IMR-90 (cell line): ENCODE data around the gene NCKAP5. TPM values are rescaled to one million over a fixed set of nuclear protein-coding genes. Genes with fewer than 3 reads are reported as not detected.

Experiments used
- ATAC-seq: fragments of 200-7000 bp; cut with Tn5 transposase; 2 replicates; pipeline ENCODE4 v1.9.1; 2020; ENCODE audit warnings: low read depth, mild to moderate bottlenecking, moderate library complexity
- BruUV-seq: library from RNA; stranded (reverse); fragments of 400-500 nt; replicated peaks from 2 replicates; lab custom pipeline; 2021; lab: Mats Ljungman, UMichigan
- CTCF ChIA-PET: fragments of 300-600 bp; formaldehyde crosslinking; extraction: SDS; loops from one replicate; lab custom pipeline; 2021; ENCODE audit warnings: antibody characterized with exemption; lab: Yijun Ruan, JAX
- POLR2A ChIA-PET: fragments of 300-600 bp; sonication (Branson Sonifier 250); formaldehyde crosslinking; loops from one replicate; lab custom pipeline; 2022; ENCODE audit warnings: antibody characterized with exemption; ENCODE audit not compliant: unreplicated experiment; lab: Charles Lee
- DNase-seq: peaks from one replicate; pipeline ENCODE4 v3.0.0; 2013
- H2AFZ ChIP-seq: replicated peaks from 2 replicates; pipeline ENCODE3; 2013; ENCODE audit warnings: low read length, mild to moderate bottlenecking; ENCODE audit not compliant: poor library complexity
- H2AK5ac ChIP-seq: 2 replicates; pipeline ENCODE4 v1.6.1; 2013; ENCODE audit warnings: low read depth, low read length, inconsistent platforms
- H2AK9ac ChIP-seq: replicated peaks from 2 replicates; pipeline ENCODE3; 2013; ENCODE audit warnings: mild to moderate bottlenecking, low read depth, low read length, moderate library complexity; ENCODE audit not compliant: poor library complexity
- H2BK120ac ChIP-seq: 2 replicates; pipeline ENCODE4 v1.6.1; 2013; ENCODE audit warnings: low read depth, low read length, inconsistent platforms
- H2BK15ac ChIP-seq: 3 replicates; pipeline ENCODE4 v1.6.1; 2013; ENCODE audit warnings: low read depth, low read length, inconsistent platforms
- H2BK20ac ChIP-seq: 2 replicates; pipeline ENCODE4 v1.6.1; 2013; ENCODE audit warnings: low read depth, mild to moderate bottlenecking, inconsistent platforms, low read length, moderate library complexity
- H2BK5ac ChIP-seq: 2 replicates; pipeline ENCODE4 v1.6.1; 2013; ENCODE audit warnings: mild to moderate bottlenecking, low read depth, low read length, inconsistent platforms; ENCODE audit not compliant: poor library complexity, severe bottlenecking
- H3K14ac ChIP-seq: replicated peaks from 2 replicates; pipeline ENCODE4 v1.6.1; 2013; ENCODE audit warnings: low read depth, low read length, inconsistent platforms
- H3K18ac ChIP-seq: 2 replicates; pipeline ENCODE4 v1.6.1; 2013; ENCODE audit warnings: low read depth, low read length, control low read depth
- H3K23ac ChIP-seq: 2 replicates; pipeline ENCODE4 v1.6.1; 2013; ENCODE audit warnings: low read depth, low read length, inconsistent platforms
- H3K27ac ChIP-seq: 2 replicates; pipeline ENCODE4 v1.5.1; 2013; ENCODE audit warnings: mild to moderate bottlenecking, control low read depth, low read length; ENCODE audit not compliant: insufficient read depth
- H3K27me3 ChIP-seq: 2 replicates; pipeline ENCODE4 v1.6.1; 2013; ENCODE audit warnings: low read length; ENCODE audit not compliant: control insufficient read depth, insufficient read depth
- H3K36me3 ChIP-seq: 2 replicates; pipeline ENCODE4 v1.6.1; 2013; ENCODE audit warnings: low read length, mixed read lengths; ENCODE audit not compliant: control insufficient read depth, insufficient read depth
- H3K4ac ChIP-seq: 2 replicates; pipeline ENCODE4 v1.6.1; 2013; ENCODE audit warnings: low read depth, low read length, inconsistent platforms
- H3K4me1 ChIP-seq: 2 replicates; pipeline ENCODE4 v1.6.1; 2013; ENCODE audit warnings: low read length, mixed read lengths; ENCODE audit not compliant: control insufficient read depth, insufficient read depth
- H3K4me2 ChIP-seq: 2 replicates; pipeline ENCODE4 v1.6.1; 2013; ENCODE audit warnings: low read depth, mild to moderate bottlenecking, control low read depth, low read length, moderate library complexity
- H3K4me3 ChIP-seq: 2 replicates; pipeline ENCODE4 v1.5.1; 2013; ENCODE audit warnings: low read depth, mild to moderate bottlenecking, control low read depth, low read length, moderate library complexity; ENCODE audit not compliant: insufficient read depth
- H3K56ac ChIP-seq: 2 replicates; pipeline ENCODE4 v1.6.1; 2013; ENCODE audit warnings: low read length, inconsistent platforms; ENCODE audit not compliant: insufficient read depth; ENCODE audit errors: extremely low read depth
- H3K79me1 ChIP-seq, 2 experiments: 2 replicates each; pipeline ENCODE4 v1.6.1; 2013; ENCODE audit warnings: low read length in 2 of 2, inconsistent platforms in 1 of 2, low read depth in 1 of 2
- H3K9ac ChIP-seq: 2 replicates; pipeline ENCODE4 v1.6.1; 2013; ENCODE audit warnings: low read depth, low read length, control low read depth
- H3K9me1 ChIP-seq: 2 replicates; pipeline ENCODE4 v1.6.1; 2013; ENCODE audit warnings: low read length, inconsistent platforms; ENCODE audit not compliant: insufficient read depth
- H3K9me3 ChIP-seq: 2 replicates; pipeline ENCODE4 v1.6.1; 2013; ENCODE audit warnings: low read length; ENCODE audit not compliant: control insufficient read depth, insufficient read depth
- H4K20me1 ChIP-seq: 2 replicates; pipeline ENCODE4 v1.6.1; 2013; ENCODE audit warnings: low read length, inconsistent platforms; ENCODE audit not compliant: insufficient read depth
- H4K5ac ChIP-seq: 2 replicates; pipeline ENCODE4 v1.6.1; 2013; ENCODE audit warnings: mild to moderate bottlenecking, low read depth, low read length, control low read depth
- H4K8ac ChIP-seq, 2 experiments: 2 replicates each; pipeline ENCODE4 v1.6.1; 2013; ENCODE audit warnings: low read depth in 2 of 2, low read length in 2 of 2, control low read depth in 1 of 2, inconsistent platforms in 1 of 2
- H4K91ac ChIP-seq: 2 replicates; pipeline ENCODE4 v1.6.1; 2013; ENCODE audit warnings: low read depth, low read length, inconsistent platforms; ENCODE audit not compliant: insufficient read depth
- CEBPB ChIP-seq: IDR thresholded peaks from 2 replicates; pipeline ENCODE4 v1.6.1; 2012; ENCODE audit warnings: low read depth, low read length, improper control_type of control experiment
- CHD1 ChIP-seq: IDR thresholded peaks from 2 replicates; pipeline ENCODE4 v1.6.1; 2012; ENCODE audit warnings: low read depth, low read length, improper control_type of control experiment
- CTCF ChIP-seq: conservative IDR thresholded peaks from 2 replicates; pipeline ENCODE4 v1.5.1; 2012; ENCODE audit warnings: mild to moderate bottlenecking, low read depth, low read length, improper control_type of control experiment
- FOS ChIP-seq: fragments of 150-350 bp; IDR thresholded peaks from 2 replicates; pipeline ENCODE4 v1.6.1; 2016; ENCODE audit warnings: low read depth, low read length
- MAFK ChIP-seq: IDR thresholded peaks from 2 replicates; pipeline ENCODE4 v1.6.1; 2012; ENCODE audit warnings: low read depth, low read length, improper control_type of control experiment
- MXI1 ChIP-seq: IDR thresholded peaks from 2 replicates; pipeline ENCODE4 v1.6.1; 2012; ENCODE audit warnings: low read depth, mild to moderate bottlenecking, low read length, moderate library complexity, borderline replicate concordance
- NFE2L2 ChIP-seq: fragments of 150-350 bp; IDR thresholded peaks from 2 replicates; pipeline ENCODE4 v1.6.1; 2016; ENCODE audit warnings: low read depth, mild to moderate bottlenecking, low read length
- POLR2A ChIP-seq: IDR thresholded peaks from 2 replicates; pipeline ENCODE4 v1.6.1; 2012; ENCODE audit warnings: mild to moderate bottlenecking, low read depth, low read length
- RAD21 ChIP-seq: IDR thresholded peaks from 2 replicates; pipeline ENCODE4 v1.6.1; 2012; ENCODE audit warnings: low read length, improper control_type of control experiment
- RCOR1 ChIP-seq: IDR thresholded peaks from 2 replicates; pipeline ENCODE4 v1.6.1; 2012; ENCODE audit warnings: mild to moderate bottlenecking, low read length, improper control_type of control experiment; ENCODE audit not compliant: insufficient replicate concordance
- RFX5 ChIP-seq: IDR thresholded peaks from 2 replicates; pipeline ENCODE4 v1.8.0; 2012; ENCODE audit warnings: low read depth, mild to moderate bottlenecking, low read length, moderate library complexity
- SMC3 ChIP-seq: fragments of 150-350 bp; IDR thresholded peaks from 2 replicates; pipeline ENCODE4 v1.6.1; 2016; ENCODE audit warnings: low read depth, mild to moderate bottlenecking, antibody characterized with exemption, low read length, moderate library complexity
- WGBS, 2 experiments: methylation state at CpG; one replicate each; pipeline versions ENCODE4 v1.1.5 to v1.1.7; 2013; ENCODE audit warnings: missing lambda C conversion rate in 2 of 2; ENCODE audit not compliant: insufficient read length in 1 of 2; ENCODE audit errors: extremely low coverage in 2 of 2; 5-methylcytosine and 5-hydroxymethylcytosine counted together
- dilution Hi-C: fragments of 300-500 bp; cut with HindIII; formaldehyde crosslinking; loops from one replicate; pipeline ENCODE4 v1.14.3; 2018; ENCODE audit warnings: low sequenced_read_pairs; ENCODE audit not compliant: unreplicated experiment
- in situ Hi-C: fragments of 300-500 bp; cut with MboI; formaldehyde crosslinking; loops from 3 replicates; pipeline ENCODE4 v1.14.3; 2019; ENCODE audit warnings: low sequenced_read_pairs, inconsistent platforms, mixed read lengths
- intact Hi-C: fragments of 100-400 bp; cut with micrococcal nuclease; formaldehyde crosslinking; loops from 2 replicates; pipeline ENCODE4 v1.10.0; 2022
- polyA plus RNA-seq, 3 experiments: library from polyadenylated mRNA; depleted of rRNA; stranded (reverse); fragments of >200 nt; gene quantifications; 2 replicates each; pipeline ENCODE4 v1.2.3, GENCODE V29; 2012; ENCODE audit warnings: low replicate concordance in 1 of 3
- total RNA-seq: library from RNA; depleted of rRNA; stranded (reverse); fragments of >200 nt; gene quantifications from 2 replicates; pipeline ENCODE4 v1.2.3, GENCODE V29; 2012

Gene NCKAP5
- total and polyA plus RNA-seq, 2 of the 4 experiments (the other 2 are of a cell fraction): 2.7 to 3.9 TPM

DNA sequence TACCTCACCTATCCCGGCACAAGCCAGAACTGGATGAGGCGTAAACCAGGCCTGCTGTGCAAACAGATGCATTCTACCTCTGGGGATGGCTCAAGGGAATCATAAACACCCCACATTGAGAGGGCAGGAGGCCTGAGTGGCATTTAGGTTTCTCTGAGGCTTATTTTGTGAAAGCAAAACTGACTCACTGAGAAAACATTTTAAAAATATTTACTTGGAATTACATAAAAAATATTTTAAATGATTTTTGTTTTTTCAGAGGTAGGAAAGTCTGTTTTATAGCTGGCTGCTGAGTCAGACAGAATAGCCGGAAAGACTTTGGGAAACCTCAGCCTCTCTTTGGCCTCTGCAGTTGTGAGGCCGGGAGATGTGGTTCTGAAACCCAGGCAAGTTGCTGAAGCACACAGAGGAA lies 244.1 kb downstream of the NCKAP5 start:
- no peak for TF ChIP-seq SMC3
- TF ChIP-seq CEBPB: peak; percentile 6; the same call in 1 of the 2 replicates
- TF ChIP-seq RAD21: peak; percentile 18; the same call in 1 of the 2 replicates
- TF ChIP-seq RFX5: no peak
- TF ChIP-seq MAFK: peak; percentile 62; the same call in 1 of the 2 replicates
- TF ChIP-seq CTCF: no peak
- peak; percentile 11; the same call in 1 of the 2 replicates for TF ChIP-seq FOS
- TF ChIP-seq RCOR1: no peak
- TF ChIP-seq CHD1: no peak
- TF ChIP-seq POLR2A: no peak
- no peak for TF ChIP-seq MXI1
- peak; percentile 20; the same call in 1 of the 2 replicates for TF ChIP-seq NFE2L2
- Histone ChIP-seq H3K4me3 (no peak overlapping the region), H4K5ac (peak overlapping the region; percentile 86), H3K18ac (peak overlapping the region; percentile 88), H3K23ac (peak overlapping the region; percentile 70), H3K4me1 (peaks cover 33% of the 10 kb centered on the region), H2AFZ (peak overlapping the region; percentile 2), H2BK5ac (peak overlapping the region; percentile 89), H2AK9ac (peak overlapping the region; percentile 59), H3K27ac (peak overlapping the region; percentile 92), H3K36me3 (no peaks in the 10 kb centered on the region), H3K79me1 (peaks cover 0 to 20% of the 10 kb centered on the region in 2 experiments; a peak in 2 of 4 replicates), H3K4ac (peak overlapping the region; percentile 91), H2BK120ac (peak overlapping the region; percentile 93), H2BK15ac (peak overlapping the region; percentile 69; the same call in 1 of the 3 replicates), H4K8ac (peak overlapping the region; percentile 72 to 95), H2BK20ac (peak overlapping the region; percentile 98), H3K56ac (peak overlapping the region; percentile 81), H4K91ac (peak overlapping the region; percentile 99), H4K20me1 (no peaks in the 10 kb centered on the region), H3K9me1 (peaks cover 16% of the 10 kb centered on the region), H3K9ac (no peak overlapping the region), H2AK5ac (peak overlapping the region; percentile 98), H3K27me3 (no peaks in the 10 kb centered on the region), H3K14ac (peak overlapping the region; percentile 49), H3K4me2 (no peak overlapping the region), H3K9me3 (no peaks in the 10 kb centered on the region)
- dilution Hi-C loops (no loop called here), intact Hi-C loops (no loop called here), in situ Hi-C loops (no loop called here)
- ATAC-seq (peak; percentile 84), DNase-seq (peak; percentile 93)
- no CpG with 5 or more reads among the region's 4 CpGs for WGBS, 2 experiments
- no TSS peak for BruUV-seq
- CTCF ChIA-PET: interaction anchor here (0.7 kb wide), 1 partner anchor 27 kb away, joined by 3 read pairs; no protein-coding TSS in a partner anchor
- POLR2A ChIA-PET: no interaction called here
